ENCODE data around the gene EWSR1.

Gene EWSR1

GRCh38 chr22:29320546-29320945, 52.5 kb downstream of the EWSR1 start:
- DNase-seq, result peak; percentile 13

DNA sequence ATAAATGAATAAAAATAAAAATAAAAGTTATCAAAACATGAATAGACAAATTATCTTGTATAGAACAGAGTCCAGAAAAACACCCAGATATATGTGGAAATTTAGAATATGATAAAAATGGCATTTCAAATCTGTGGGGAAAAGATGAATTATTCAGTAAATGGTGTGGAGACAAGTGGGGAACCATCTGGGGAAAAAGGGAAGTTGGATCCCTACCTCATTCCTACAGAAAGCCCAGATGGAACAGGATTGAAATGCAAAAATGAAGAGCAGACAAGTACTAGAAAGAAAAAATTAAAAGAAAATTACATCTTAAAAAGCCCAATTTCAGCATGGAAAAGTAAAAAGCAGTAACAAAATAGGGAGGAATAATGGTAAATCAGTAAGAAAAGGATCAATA, 55.6 kb downstream of the EWSR1 start:
- no peak for DNase-seq

DNA sequence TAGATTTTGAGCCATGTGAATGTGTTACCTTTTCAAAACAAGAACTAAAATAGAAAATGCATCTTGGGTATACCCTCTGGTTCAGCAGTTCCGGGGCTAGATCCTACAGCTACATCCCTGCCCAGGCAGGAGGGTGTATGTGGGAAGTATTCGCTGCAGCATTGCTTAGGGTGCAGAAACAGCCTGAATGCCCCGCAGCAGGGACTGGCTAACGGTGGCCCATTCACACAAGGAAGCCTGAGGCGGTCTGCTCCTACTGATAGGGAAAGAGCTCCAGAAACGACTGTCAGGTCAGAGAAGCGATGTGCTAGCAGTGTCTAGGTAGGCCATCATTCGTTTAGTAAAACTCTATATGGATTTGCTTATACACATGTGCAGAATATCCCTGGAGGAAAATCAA, 57.3 kb downstream of the EWSR1 start:
- DNase-seq, result no peak

DNA sequence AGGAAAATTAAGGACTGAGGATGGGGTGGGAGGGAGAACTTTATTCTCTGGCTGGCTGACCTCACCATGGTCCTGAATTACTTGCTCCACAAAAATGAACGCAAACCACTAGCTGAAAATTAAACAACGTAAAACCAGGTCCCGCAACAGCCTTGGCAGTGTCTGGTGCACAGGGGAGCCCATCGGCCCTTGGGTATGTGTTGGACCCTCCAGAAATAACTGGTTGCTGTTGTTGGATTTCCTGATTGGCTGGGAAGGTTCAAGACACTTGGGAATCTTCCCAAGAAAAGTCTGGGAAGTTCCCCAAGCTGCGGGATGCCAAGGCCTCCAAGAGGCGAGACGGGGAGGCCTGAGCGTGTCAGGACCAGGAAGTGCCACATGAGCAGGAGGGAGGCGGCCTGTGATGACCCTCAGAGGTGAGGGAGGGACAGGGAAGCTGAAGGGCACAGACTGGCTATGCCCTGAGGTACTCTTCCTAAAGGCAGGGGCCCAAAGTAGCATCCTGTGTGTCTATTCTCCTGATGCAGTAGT, 57.8 kb downstream of the EWSR1 start:
- DNase-seq, result no peak

- no peak for DNase-seq
These were observed 58.4 kb downstream of the EWSR1 start for GRCh38 chr22:29326481-29326880.

DNA sequence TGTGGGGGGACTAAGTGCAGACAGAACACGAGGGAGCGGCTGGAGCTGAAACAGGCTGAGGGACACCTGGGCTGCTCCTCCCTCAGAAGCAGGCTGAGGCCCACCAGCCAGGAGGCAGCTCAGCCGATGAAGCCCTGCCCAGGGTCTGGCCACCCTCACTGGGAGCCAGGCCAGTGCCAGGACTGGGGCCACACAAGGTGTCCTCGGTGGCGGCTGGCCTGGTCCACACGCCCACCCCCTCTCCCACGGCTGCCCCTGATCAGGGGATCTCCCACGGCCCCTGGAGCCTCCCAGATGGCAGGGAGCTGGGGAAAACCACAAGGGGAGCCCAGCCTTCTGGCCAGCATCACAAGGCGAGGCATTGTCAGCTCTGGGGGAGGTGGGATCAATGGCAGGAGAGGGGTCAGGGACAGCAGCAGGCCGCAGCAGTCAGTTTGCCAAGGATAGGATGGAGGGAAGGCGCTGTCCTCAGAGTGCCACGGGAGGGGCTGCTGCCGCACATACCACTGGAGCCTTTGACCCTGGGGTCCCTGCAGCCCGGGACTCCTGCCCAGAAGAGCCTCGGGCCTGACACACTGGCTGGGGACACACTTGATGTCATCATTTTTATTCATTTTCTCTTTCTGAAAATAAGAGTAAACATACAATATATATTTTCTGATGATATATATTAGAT, 59.2 kb downstream of the EWSR1 start:
- no peak for DNase-seq

- no peak for DNase-seq
These were observed 60.0 kb downstream of the EWSR1 start for GRCh38 chr22:29328055-29328454.

- peak; percentile 90 for DNase-seq
These were observed 60.8 kb downstream of the EWSR1 start for GRCh38 chr22:29328566-29329500.

GRCh38 chr22:29329581-29329980, 61.5 kb downstream of the EWSR1 start:
- no peak for DNase-seq

DNA sequence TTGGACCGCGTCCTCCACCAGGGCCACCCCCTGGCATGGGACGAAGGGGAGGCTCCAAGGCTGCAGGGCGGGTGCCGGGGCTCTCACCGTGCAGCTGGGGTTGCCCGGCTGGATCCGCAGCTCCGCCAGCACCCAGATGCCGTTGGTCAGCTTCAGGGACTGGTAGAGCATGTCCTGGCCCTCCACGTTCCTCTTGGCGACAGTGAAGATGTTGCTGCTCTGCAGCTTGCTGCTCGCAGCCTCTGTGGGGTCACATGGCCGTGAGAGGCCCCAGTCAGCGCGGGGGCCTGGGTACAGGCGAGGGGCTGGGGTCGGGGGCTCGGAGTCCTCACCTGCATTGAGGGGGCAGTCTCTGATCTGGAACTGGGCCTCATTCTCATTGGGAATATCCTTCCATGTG, 62.2 kb downstream of the EWSR1 start:
- DNase-seq, result no peak

DNA sequence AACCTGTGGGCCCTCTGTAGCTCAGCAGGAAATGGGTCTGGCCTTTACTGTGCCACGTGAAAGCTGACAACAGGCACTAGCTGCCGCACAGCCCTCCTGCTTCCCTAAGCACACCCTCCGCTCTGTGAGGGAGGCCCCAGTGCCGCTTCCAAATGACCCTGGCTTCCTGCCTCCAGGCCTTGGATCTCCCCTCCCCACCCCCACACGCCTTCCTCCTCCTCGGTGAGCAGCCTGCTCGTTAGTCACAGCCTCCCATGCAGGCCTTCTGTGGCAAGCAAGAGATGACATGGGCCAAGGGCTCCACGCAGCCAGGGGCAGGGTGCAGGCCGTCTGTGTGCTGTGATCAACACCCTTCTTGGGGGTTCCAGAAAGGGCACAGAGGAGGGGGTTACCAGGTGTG, 62.7 kb downstream of the EWSR1 start:
- DNase-seq, result no peak

DNA sequence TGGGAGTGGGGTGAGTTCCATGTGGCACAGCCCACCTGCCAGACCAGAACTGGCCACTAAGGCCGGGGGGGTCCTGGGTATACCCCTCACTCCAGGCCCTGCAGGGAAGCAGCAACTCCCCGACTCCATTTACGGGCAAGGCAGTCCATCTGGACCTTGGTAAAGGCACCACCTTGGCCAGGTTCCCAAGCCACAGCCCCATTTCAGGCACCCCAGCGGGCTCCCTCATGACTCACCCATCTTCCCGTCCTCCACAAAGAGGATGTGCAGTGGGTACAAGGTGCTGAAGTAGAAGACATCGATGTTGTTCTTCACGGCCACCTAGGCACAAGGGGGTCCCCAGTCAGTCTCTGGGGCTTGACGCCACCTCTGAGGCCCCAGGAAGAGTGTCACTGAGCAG, 63.1 kb downstream of the EWSR1 start:
- DNase-seq, result no peak

- no peak for DNase-seq
These were observed 63.7 kb downstream of the EWSR1 start for GRCh38 chr22:29331658-29332300.

GRCh38 chr22:29332886-29333496, 64.9 kb downstream of the EWSR1 start:
- no peak for DNase-seq

DNA sequence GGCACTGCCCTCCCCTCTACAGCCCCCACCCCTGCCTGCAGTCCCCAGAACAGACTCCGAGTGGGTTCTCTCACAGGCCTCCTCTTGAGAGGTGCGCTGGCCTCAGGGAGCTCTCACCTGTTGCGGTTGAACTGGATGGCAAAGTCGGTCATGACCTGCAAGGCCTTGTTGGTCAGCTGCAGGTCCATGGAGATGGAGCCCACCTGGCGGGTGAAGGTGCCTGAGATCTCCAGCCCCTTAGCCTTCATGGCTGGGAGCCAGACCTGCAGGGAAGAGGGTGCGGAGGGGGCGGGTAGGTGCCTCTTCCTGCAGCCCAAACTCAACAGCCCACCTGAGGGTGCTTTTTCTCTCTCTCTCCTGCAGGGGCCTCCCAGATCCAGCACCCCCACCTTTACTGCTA, 66.1 kb downstream of the EWSR1 start:
- DNase-seq, result no peak

DNA sequence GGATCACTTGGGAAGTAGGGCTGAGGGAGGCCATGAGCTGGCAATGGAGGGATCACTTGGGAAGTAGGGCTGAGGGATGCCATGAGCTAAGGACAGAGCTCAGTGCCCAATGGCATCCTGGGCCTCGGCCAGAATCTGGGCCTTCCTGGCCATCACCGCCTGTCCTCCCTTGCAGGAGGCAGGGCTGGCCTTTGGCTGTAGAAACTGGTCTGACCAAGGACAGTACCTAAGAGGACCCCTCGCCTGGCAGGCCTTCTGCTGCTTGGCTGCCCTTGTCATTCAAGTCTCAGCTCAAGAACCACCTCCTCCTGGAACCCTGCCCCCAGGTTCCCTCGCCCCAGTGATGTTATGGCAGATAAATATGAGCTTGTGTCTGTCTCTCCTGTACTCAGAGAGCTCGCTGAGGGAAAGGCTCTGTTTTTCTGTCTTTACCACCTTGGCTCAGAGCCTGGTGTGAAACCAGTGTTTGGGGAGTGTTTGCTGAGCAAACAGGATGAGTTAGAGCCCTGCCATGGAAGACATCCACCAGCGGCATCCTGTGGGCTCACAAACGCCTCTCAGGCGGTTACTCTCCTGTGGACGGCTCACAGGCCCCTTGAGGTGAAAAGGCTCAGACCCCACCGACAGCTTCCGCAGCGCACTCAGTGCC, 66.8 kb downstream of the EWSR1 start:
- no peak for DNase-seq

DNA sequence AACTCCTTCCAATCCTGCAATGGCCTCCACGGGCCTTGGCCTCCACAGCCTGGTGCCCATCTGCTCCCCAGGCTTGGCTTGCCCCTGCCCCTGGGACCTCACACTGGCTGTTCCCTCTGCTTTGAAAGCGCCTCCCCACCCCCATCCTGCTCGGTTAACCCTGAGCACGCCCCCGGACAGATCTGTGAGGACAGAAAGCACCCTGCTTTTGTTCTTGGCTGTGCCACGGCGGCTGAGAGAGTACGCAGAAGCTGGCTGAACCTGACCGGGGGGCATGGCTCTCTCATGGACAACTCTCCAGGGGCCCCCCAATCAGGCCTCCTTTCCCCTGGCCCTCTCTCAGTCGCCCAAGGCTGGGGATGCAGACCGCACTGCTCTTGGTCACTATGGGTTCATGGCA, 67.6 kb downstream of the EWSR1 start:
- no peak for DNase-seq

- no peak for DNase-seq
These were observed 68.9 kb downstream of the EWSR1 start for GRCh38 chr22:29336751-29337490.

DNA sequence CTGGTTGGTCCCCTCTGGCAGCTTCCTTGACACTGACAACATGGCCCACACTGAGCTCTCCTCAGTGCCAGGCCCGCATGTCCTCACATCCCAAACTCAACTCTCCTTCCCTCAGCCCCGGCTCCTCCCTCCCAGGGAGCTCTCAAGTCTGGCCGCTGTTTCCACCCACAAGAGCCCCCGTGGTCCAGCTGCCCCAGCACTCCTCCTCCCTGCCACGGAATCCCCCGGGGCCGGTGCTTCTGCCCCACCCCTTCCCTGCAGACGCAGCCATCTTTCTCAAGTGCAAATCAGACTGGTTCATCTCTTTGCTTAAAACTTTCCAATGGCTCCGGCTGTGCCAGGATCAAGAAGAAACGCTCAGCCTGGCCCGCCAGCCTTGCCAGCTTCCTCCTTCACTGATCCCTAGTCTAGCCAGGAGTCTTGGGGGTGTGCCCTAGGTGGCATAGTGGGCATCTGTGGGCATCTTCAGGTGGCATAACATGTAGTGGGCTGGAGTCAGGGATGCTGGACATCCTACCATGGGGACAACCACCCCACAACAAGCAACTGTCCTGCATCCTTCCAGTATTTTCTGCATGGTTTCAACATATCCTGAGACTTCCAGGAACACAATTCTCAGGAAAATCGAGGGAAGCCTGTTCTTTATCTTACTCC, 69.7 kb downstream of the EWSR1 start:
- no peak for DNase-seq

GRCh38 chr22:29338398-29338797, 70.3 kb downstream of the EWSR1 start:
- DNase-seq, result no peak
